Left ventricle myocardium superior (tissue), 1 donor: ENCODE measurements around the gene PIP4K2A. TPM values are rescaled to one million over a fixed set of nuclear protein-coding genes. Genes with fewer than 3 reads are reported as not detected.
"Not testable (repeated sequence)": the region's sequence is repeated elsewhere in the genome, so short reads cannot be mapped to it uniquely, and the experiment has no call there.

ENCODE experiments used
- ATAC-seq: fragments of 200-7000 bp; cut with Tn5 transposase; one replicate; pipeline ENCODE4 v1.9.1; 2020; ENCODE audit warnings: mild to moderate bottlenecking, moderate library complexity
- DNase-seq: peaks from one replicate; pipeline ENCODE4 v3.0.0-alpha.2; 2020
- intact Hi-C: fragments of 100-400 bp; cut with micrococcal nuclease; formaldehyde crosslinking; loops from one replicate; pipeline ENCODE4 v1.11.0; 2022
- total RNA-seq: library from RNA; stranded (reverse); fragmentation: NEBNext Ultra II Directional; extraction: Animal tissue kit (Norgen Biotek cat#: 25700); gene quantifications from one replicate; pipeline ENCODE4 v1.2.1, GENCODE V29; 2021
- donor health status: DM: no; HTN: yes; CAD: no; lungs with severe emphysema.

The PIP4K2A gene
- total RNA-seq, 1 donor from 2014 or later: 12.1 TPM

DNA sequence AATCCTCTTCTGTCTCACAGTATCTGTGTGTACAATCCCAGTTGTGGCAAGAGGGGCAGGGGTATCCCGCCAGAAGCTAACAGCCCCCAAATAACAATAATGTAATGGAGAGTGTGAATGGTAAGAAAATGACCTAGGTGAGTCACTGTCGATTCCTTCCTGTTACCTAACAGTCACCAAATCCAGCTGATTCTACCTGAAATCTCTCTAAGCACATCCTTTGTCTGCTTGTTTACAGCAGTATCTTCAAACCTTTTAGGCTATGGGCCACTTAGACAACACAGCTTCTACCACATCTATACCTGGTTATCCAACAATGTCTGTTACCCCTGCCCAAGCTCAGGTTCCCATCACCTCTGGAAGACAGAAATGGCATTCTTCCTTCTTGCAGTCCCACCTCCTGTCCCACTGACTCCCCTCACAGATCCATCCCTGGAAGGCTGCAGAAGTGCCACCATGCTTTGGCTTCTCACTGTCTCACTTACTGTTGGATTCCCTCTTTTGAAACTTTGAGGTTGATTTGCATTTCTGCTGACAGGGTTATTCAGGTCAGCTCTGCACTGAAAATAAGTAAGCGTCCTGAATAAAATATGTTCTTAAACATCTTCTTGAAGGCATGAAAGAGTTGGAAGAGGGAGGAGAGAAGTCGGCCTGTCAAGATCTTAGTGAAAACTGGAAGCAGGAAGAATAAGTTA, 13.1 kb downstream of the PIP4K2A start:
- DNase-seq (no peak), ATAC-seq (no peak)
- intact Hi-C loops: no loop called here

DNA sequence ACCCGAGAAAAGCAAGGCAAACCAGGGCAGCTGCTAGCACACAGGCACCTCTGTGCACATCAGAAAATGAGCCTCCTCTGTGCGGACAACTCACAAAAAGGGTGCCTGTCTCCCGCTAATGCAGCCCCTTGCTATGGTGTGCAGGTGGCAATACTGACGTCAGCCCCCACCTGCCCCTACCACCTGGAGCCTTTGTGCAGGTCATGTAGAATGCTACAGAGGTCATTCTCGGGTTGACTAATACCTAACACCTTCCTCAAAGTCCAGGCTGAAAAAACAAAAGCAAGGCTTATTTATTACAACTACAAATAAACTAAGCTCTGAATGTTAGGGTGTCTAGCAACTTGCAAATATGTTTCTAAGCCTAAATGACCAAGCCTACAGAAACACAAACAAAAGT, 13.9 kb downstream of the PIP4K2A start:
- ATAC-seq: no peak
- DNase-seq: no peak
- intact Hi-C loops: no loop called here

DNA sequence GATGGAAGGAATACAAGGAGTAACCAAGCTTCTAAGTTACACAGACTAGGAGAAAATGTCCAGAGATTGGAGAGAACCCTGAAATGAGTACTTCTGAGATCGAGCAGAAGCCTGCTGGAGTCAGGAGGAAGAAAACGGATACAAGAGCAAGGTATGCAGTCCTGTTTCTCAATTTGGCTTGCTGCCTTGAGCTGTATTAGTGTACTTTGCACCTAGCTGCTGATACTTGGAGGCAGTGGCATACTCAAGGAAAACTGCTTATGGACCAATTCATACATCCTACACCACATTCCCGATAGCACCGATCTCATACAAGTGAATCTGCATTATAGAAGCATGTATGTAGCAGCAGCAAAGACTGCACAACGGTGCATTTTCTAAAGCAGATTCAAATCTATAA, 14.4 kb downstream of the PIP4K2A start:
- ATAC-seq (no peak), DNase-seq (no peak)
- intact Hi-C loops: no loop called here

DNA sequence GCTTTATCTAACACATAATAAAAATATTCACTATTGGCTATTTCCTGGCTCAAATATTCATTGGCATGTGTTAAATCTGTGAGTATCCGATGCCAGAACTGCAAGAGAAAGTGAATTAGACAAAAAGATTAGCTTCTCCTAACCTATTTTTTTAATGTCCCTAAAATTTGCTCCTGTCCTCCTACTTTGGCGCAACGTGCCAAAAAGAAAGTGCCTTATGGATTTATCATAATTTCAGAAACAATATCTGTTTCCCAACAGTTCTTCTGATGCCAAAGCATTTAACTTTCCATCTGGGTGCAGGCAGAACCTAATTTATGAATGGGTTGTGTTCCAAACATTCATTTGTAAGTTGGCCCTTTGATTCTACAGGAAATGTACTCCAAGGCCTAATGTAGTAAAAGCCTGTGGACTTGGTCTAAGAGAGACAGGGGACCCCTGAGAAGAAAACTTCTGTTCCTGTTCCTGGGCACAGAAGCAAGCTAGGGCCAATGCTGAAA, 15.4 kb downstream of the PIP4K2A start:
- no peak for DNase-seq
- intact Hi-C loops: no loop called here

DNA sequence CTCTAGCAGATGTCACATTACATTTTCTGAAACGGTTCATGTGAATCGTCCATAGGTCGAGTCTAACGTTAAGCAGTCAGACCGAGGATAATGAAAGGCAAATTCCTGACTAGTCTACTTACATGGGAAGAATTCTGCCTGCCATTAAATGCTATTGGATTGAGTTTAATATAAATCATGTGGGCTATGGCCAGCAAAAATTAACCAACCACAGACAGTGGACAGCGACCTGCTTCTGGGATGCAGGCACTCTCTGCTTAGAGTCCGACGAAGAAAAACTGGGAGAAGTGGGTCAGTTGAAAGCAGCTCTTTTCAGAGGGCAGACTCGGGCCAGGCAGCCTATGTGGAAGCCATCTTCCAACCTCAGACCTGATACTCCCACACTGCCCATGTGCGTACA, 16.6 kb downstream of the PIP4K2A start:
- DNase-seq: no peak
- intact Hi-C loops: no loop called here
- no peak for ATAC-seq

More for the DNA sequence above, 15.4 kb downstream of the PIP4K2A start:
- ATAC-seq: no peak

DNA sequence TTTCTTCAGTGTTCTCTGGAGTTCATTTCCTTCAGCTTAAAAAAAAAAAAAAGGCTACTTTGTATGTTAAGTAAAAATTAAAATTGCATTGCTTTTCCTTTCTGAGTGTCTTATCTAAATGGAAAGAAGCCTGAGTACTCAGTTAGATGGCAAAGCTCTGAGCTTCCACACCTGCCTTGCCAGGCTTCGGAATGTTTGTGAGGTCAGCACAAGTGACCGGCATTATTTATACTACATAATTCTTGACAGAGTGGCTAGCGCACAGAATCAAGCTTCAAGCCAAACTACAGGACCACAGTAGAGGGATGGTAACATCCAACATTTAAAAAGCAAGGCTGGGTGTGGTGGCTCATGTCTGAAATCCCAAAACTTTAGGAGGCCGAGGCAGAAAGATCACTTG, 17.3 kb downstream of the PIP4K2A start:
- DNase-seq: no peak
- peak; percentile 78 for ATAC-seq
- intact Hi-C loops: no loop called here

DNA sequence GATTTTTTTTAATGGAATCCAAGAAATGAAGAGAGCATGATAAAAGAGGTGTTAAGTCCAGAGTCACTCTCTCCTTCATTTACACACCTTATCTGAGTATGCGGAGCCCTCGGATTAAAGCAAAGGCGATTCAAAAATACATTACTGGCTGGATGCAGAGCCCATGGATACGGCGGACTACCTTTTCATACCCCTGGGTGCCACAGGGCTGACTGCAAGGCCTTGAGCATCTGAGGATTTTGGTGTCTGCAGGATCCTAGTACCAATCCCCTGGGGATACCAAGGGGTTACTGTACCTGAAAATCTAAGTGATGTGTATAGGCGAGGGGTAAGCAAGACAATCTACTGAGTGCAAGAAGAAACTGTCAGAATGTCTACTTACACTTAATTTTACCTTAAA, 20.5 kb downstream of the PIP4K2A start:
- DNase-seq: no peak
- intact Hi-C loops: no loop called here
- no peak for ATAC-seq

DNA sequence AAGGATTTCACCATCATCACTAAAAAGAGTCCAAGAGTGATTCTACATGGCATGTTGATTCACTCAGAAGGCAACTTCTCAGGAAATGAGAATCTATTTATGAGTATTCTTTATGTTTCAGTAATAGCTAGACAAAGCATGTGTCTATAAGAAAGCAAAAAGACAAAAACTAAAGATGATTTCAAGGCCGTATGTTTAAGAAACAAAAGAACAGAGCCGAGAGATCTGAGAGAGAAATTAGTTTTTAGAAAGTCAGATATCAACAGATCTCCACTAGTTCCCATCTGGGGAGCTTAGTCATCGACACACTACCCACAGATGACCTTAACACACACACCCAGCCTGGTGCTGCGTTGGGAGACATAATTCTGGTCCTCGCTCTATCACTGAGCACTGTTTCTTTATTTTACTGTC, 21.0 kb downstream of the PIP4K2A start:
- intact Hi-C loops: no loop called here
- DNase-seq (no peak), ATAC-seq (peak; percentile 72)

DNA sequence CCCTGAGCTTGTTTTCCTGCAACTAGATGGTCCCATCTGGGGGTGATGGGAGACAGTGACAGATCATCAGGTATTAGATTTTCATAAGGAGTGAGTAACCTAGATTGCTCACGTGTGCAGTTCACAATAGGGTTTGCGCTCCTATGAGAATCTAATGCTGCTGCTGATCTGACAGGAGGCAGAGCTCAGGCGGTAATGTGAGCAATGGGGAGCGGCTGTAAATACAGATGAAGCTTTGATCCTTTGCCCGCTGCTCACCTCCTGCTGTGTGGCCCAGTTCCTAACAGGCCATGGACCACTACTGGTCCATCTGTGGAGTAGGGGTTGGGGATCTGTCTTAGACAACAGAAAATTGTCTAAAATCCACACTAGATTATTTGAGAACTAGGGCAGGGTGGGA, 22.3 kb downstream of the PIP4K2A start:
- intact Hi-C loops, ATAC-seq, DNase-seq: not testable (repeated sequence)

DNA sequence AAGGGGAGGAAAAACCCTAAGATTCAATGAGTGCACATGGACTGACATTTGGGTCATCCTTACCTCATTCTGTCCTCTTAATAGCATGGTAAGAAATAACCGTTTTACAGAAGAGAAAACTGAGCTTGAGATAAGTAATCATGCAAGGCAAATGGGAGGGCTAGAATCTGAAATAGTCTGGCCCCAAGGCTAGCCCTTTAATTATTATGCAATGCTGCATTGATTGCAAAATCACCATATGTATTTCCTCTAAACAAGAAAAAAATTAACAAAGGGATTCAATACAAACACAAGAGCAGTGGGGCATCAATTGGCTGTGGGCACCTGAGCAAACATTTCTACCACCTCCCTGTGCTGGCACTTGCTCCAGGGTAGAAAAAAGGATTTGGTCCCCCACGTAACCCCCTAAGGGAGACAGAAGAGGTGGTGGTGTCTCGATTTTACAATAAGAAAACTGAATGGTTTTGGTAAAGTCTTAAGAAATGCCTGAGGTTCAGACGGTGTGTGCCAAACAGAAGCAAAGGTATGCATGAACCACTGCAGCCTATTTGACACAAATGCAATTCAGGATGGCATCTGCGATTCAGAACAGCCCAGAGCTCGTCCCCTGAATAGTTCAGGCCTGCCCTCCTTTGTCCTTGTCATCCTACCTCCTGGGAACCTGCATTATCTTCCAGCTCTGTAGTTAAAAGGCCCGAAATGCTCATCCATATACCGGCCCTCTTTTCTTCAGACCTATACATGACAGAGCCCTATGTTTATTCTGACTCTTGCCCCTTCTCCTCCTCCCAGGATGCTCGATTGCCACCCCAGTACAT, 23.6 kb downstream of the PIP4K2A start:
- DNase-seq (no peak), ATAC-seq (peak; percentile 34)

DNA sequence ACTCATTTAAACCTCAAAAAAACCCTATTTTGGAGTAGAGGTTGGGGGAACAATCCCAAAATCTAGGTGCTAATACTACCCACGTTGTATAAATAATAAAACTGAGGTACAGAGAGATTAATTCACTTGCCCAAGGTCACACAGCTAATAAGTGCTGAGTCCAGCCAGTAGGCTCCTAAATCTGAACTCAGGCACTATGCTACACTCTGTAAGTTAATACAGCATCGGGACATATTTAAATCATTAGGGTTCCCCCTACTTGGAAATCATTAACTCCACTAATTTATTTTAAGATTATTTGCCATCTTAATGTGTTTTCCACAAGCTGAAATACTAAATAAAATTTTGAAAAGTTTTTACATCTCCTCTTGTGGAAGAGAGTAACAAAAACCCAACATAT, 24.2 kb downstream of the PIP4K2A start:
- DNase-seq: no peak
- intact Hi-C loops: no loop called here
- ATAC-seq: no peak

More for the DNA sequence above, 23.6 kb downstream of the PIP4K2A start:
- intact Hi-C loops: no loop called here

DNA sequence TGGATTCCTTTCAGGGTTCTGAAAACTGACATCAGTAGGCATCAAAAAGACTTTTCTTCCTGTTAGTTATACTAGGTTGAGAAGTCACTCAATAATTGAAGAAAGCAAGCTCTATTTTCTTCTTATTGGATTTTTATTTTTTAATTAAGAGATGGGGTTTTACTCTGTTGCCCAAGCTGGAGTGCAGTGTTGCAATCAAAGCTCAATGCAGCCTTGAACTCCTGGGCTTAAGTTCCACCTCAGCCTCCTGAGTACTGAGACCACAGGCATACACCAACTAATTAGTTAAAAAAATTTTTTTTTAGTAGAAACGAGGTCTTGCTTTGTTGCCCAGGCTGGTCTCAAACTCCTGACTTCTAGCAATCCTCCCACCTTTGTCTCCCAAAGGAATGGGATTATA, 28.0 kb downstream of the PIP4K2A start:
- DNase-seq (no peak), ATAC-seq (no peak)
- intact Hi-C loops: no loop called here

DNA sequence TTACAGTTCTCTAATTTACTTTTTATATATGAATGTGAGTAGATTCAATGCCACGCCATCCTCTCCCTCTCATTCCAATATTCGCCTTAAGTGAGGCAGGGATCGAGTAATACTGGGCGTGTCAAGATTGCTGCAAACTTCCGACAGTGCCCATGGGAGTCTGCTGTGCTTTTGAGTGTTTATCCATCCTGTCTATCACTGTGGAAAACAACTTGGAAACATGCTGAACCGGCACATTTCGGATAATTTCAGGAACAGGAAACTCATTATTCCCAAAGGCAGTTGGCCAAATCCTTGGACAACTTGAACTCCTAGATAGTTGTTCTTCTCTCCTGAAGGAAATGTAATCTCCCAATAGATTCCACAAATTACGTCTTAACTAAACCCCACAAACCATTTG, 28.5 kb downstream of the PIP4K2A start:
- no peak for DNase-seq
- ATAC-seq: peak; percentile 89
- intact Hi-C loops: no loop called here

DNA sequence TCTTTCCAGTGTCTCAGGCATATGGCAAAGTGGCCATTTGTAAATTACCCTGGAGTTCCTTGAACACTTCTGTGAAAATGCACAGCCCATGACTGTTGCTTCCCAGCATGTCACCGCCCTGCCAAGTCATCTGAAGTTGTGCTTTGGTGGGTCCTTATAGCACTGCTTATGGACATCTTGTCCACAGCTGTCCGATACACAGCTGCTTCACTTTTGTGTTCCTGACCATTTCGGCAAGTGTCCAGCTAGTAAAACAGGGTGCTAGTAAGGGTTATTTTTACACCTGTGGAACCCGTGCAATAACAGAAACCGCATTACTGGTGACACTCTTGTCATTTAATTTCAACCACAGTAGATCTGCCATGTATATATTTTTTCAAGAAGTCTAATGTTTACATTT, 29.7 kb downstream of the PIP4K2A start:
- DNase-seq: no peak
- ATAC-seq: no peak
- intact Hi-C loops: no loop called here

DNA sequence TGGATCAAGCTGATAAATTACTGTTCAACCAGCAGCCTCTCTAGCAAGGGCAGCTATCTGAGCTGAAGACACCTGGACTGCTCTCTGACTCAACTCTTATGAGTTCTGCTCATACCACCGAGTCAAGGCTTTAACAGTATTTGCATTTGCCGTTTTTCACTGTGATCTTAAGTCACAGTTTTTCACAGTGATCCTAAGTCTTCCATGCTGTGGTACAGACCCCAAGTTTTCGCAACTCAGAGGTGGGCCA, 31.3 kb downstream of the PIP4K2A start:
- intact Hi-C loops: no loop called here
- DNase-seq: no peak
- no peak for ATAC-seq

DNA sequence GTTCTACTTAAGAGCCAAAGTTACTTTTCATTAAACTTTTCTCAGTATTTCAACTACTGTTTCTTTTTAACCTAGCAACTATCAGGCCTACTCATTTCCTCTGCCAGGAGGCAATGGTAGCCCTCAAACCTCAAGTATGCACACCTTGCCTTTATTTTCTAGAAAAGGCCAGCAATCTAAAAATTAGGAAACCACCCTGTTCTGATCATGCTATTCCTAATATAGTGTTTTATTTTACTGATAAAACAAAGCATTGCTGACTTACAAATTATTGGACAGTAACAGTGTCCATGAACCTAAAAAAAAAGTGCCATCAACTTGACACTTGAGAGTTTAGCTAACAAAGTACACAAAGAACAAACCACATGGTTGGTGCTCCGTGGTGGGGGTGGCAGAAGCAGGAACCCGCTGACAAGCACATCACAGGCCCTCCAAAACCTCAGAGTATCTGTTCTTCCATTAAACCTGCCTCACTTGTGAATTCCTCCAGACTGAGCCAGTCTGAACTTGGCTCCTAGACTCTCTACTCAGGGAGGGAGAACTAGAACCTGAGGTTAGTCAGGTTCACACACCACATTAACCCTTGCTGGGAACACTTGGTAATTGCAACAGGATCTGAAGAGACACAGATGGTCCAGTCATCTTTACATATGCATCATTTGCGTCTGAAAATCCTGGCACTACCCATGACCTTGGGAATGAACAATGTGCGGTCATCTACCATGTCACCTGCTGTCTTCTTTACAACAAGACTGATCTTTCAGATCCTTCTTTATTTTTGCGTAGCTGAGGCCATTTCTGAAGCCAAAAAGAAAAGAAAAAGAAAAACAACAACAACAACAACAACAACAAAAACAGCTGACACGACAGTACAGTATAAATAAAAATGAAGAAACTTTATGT, 31.9 kb downstream of the PIP4K2A start:
- ATAC-seq: no peak
- intact Hi-C loops: no loop called here
- DNase-seq: no peak

DNA sequence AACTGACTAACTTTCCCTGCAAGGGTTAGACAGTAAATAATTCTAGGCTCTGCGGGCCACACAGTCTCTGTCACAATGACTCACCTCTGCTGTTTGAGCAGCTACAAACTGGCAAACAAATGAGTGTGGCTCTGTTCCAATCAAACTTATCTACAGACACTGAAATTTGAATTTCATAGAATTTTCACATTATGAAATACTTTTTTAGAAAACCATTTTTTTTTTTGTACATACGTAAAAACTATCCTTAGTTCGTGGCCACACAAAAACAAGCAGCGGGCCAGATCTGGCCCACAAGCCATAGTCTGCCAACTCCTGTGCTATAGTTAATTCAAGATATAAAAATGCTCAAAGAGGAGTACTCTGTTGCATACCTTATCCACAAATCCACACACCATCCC, 32.6 kb downstream of the PIP4K2A start:
- ATAC-seq: no peak

DNA sequence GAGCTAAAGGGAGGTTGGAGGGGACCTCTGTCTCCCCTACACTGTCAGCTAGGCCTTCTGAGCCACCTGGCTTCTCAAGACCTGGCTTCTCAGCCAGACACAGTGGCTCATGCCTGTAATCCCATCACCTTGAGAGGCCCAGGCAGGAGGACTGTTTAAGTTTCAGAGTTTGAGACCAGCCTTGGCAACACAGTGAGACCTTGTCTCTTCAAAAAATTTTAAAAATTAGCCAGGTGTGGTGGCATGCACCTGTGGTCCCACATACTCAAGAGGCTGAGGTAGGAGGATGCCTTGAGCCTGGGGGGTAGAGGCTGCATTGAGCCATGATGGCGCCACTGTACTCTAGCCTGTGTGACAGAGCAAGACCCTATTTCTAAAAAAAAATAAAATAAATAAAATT, 33.1 kb downstream of the PIP4K2A start:
- DNase-seq (no peak), ATAC-seq (no peak)
- intact Hi-C loops: no loop called here

More for the DNA sequence above, 32.6 kb downstream of the PIP4K2A start:
- DNase-seq: no peak
- intact Hi-C loops: no loop called here

DNA sequence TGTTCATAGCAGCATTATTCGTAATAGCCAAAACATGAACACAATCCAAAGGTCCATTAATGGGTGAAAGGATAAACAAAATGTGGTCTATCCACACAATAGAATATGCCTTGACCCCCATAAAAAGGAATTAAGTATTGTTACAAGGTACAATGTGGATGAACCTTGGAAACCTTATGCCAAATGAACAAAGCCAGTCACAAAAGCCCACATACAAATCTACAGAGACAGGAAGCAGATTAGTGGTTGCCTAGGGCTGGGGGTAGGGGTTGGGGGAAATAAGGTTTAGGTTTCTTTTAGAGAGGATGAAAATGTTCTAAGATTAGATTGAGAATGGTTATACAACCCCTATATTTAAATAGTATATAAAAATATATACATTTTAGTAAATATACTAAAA, 34.8 kb downstream of the PIP4K2A start:
- no peak for DNase-seq
- intact Hi-C loops: no loop called here
- ATAC-seq: no peak

DNA sequence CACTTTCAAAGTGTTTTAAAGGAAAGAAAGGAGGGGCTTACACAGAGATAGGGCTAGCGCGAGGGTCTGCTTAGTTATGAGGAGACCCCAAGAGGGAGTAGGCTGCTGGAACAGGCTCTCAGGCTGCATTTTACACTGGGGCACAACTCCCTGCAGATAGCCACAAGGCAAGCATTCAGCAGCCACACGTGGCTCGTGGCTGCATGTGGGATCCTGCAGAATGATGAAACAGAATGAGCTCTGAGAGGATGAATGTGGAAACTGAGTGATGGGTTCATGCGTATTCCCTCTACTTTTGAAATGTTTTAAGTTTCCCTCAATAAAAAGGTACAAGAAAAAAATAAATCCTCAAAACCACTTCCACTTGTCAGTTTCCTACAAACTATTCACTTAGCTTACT, 37.0 kb downstream of the PIP4K2A start:
- ATAC-seq (no peak), DNase-seq (no peak)
- intact Hi-C loops: no loop called here
